Adipose tissue (tissue), 3 donors: ENCODE results near the gene OR10AD1. TPM values are rescaled to one million over a fixed set of nuclear protein-coding genes. Genes with fewer than 3 reads are reported as not detected.
"Not testable (repeated sequence)": the region's sequence is repeated elsewhere in the genome, so short reads cannot be mapped to it uniquely, and the experiment has no call there.

Source experiments
- H3K27ac ChIP-seq: one replicate; pipeline ENCODE4 v1.5.1; 2013; ENCODE audit warnings: low read depth, low read length
- WGBS, 3 donors: extraction: QIAGEN DNeasy Blood & Tissue Kit; methylation state at CpG; one replicate each; pipeline ENCODE4 v1.1.7; 2013; 5-methylcytosine and 5-hydroxymethylcytosine counted together
- polyA plus RNA-seq, 3 donors: library from polyadenylated mRNA; stranded (reverse); fragments of 200-250 nt; gene quantifications; one replicate each; pipeline ENCODE4 v1.2.3, GENCODE V29; 2013
- donor health status: healthy with polysubstance abuse.
- donor health status: Bipolar disorder and iron deficiency.
- donor health status: healthy.

Gene OR10AD1
- polyA plus RNA-seq, 3 donors, result not detected

DNA sequence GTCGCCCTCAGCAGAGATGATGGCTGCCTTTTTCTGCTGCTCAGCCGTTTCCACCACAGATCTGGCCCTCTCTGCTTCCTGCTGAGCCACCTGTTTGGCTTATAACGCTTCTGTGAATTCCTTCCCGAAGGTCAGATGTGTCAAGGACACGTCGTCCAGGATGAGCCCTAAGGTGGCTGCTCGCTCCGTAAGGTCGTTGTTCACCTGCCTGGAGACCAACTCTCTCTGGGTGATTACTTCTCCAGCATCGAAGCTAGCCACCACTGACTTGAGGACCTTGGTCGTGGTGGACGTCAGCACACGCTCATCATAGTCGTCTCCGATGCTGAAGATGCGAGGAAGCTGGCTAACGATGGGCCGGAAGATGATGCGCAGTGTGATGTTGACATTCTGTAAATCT, 34.1 kb downstream of the OR10AD1 start:
- no peak overlapping the region for H3K27ac ChIP-seq
- WGBS, 3 donors, result 83 to 90% (median 87%) methylated on average over 19 of the region's 19 CpGs

DNA sequence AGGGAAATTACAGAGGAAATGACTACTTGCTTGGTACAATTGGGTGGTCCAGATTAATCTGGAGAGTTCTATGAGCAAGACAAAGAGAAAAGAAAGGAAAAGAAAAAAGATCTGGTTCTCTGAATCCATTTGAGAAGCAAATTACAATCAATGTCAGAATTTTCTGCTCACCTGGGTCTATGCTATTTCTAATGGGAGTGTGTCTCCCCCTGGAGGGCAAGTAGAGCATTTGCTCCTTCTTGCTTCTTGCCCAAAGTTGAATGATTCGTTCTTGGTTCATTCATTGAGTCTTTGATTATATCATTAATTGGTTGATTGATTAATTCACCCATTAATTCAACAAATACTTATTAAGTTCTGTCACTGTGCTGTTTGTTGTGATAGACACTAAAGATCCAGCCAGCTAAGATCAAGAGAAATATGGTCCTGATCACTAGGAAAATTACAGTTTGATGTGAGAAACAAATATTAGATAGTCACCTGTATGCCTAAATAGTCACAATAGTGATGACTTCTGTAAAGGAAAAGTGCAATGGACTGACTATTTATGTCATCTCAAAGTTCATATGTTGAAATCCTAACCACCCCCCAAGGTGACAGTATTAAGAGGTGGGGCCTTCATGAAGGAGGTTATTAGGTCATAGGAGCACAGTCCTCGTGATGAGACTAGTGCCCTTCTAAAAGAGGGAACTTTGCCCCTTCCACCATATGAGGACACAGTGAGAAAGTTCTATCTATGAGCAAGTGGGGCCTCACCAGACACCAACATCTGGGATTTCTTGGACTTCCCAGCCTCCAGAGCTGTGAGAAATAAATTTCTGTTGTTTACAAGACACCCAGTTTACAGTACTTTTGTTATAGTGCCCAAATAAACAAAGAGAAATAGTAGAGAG, 37.8 kb downstream of the OR10AD1 start:
- no peak overlapping the region for H3K27ac ChIP-seq
- 19 to 27% (median 21%) methylated on average over 2 of the region's 2 CpGs for WGBS, 3 donors

DNA sequence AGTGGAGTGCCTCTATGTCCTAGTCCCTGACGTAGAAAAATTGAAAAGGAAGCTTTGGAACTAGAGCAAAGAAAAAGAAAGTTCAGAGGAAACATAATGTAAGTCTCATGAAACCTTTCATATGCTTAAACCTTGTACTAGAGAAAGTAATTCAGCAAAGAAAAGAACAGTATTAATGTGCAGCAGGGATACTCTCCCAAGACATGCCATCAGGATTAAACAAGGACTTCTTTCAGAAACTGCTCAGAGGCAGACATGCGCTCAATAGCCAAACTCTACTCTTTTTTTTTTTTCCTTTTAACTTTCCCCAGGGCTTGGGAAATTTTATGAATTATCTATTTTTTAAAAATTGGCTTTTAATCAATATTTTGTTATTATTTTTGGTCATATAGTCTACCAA, 38.6 kb downstream of the OR10AD1 start:
- 73 to 80% (median 73%) methylated on average over 2 of the region's 2 CpGs for WGBS, 3 donors

GRCh38 chr12:48163150-48163747, 39.8 kb downstream of the OR10AD1 start:
- H3K27ac ChIP-seq, result no peak overlapping the region
- WGBS, 3 donors, result 42 to 70% (median 56%) methylated on average over 5 of the region's 5 CpGs

More for the DNA sequence above, 38.6 kb downstream of the OR10AD1 start:
- H3K27ac ChIP-seq, result no peak overlapping the region

- WGBS, 3 donors, result 45 to 52% (median 50%) methylated on average over 2 of the region's 2 CpGs
- no peak overlapping the region for H3K27ac ChIP-seq
These were observed 42.3 kb downstream of the OR10AD1 start for GRCh38 chr12:48160807-48161206.

- 63 to 86% (median 70%) methylated on average over 5 of the region's 5 CpGs for WGBS, 3 donors
- H3K27ac ChIP-seq, result no peak overlapping the region
These were observed 43.0 kb downstream of the OR10AD1 start for GRCh38 chr12:48160046-48160445.

GRCh38 chr12:48157889-48158370, 45.2 kb downstream of the OR10AD1 start:
- H3K27ac ChIP-seq, result no peak overlapping the region
- 61 to 64% (median 61%) methylated on average over 3 of the region's 3 CpGs for WGBS, 3 donors

DNA sequence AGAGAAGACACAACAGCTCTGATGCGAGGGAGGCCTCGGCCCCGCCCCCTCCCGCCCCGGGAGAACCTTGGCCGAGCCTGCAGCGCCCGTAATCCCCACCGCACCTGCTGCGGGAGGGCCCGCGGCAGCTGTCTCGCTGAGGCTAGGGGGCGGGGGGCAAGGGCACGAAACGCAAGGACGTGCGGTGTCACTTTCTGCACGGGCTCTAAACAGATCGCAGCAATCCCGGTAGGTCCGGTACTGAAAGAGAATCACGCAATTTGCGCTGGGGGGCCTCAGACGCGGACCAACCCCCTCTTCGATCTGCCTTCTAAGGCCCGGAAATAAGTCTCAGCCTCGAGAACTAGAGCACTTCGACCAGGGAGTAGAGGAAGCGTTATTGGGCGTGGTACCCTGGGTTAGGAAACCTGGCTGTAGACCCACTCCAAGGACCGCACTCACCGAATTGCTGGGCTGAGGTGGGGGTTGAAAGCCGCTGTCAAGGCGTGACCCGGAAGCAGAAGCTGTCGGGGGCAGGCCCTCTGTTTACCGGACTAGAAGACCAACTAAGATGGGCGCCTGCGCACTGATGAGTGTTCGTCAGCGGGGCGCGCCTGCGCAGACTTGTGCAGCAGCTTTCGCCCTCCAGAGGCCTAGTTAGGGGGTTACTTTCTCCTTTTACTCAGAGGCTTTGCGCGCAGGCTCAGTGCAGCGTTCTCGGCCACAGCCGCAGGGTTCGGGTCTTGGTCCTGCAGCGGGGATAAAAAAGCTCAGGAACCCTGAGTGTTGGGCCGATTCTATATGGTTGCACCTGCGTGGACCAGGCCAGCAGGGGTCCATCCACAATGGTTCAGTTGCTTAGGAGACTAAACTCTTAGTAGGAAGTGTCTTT, 45.8 kb downstream of the OR10AD1 start, which contains the start of gene ASB8:
Gene ASB8 (minus strand): TSS at position 498 of the 871 bp plus-strand sequence. CDS start 4,019 bp downstream, outside the sequence.
- WGBS, 3 donors, result 0 to 1% (median 1%) methylated on average over 56 of the region's 56 CpGs
- H3K27ac ChIP-seq, result no peak within 1 kb of the TSS

GRCh38 chr12:48156652-48157017, 46.5 kb downstream of the OR10AD1 start:
- H3K27ac ChIP-seq, result no peak overlapping the region
- 24 to 27% (median 26%) methylated on average over 8 of the region's 8 CpGs for WGBS, 3 donors

- WGBS, 3 donors, result 95 to 99% (median 97%) methylated on average over 5 of the region's 5 CpGs
- H3K27ac ChIP-seq, result not testable (repeated sequence)
These were observed 47.3 kb downstream of the OR10AD1 start for GRCh38 chr12:48155786-48156185.

Other genes starting within 250 kb of the OR10AD1 start
- 10 to 100 TPM; 21.9 to 52.5 (median 37.9) TPM for gene TMEM106C, start 239.7 kb downstream of the OR10AD1 start, polyA plus RNA-seq
- 1 to 10 TPM in 1 of 3 donors, under 1 TPM in 1, not detected in 1; 0.07 to 1.1 TPM for gene COL2A1, start 198.8 kb downstream of the OR10AD1 start, polyA plus RNA-seq
- 1 to 10 TPM; 2.5 to 4.4 (median 3.9) TPM for gene SENP1, start 97.2 kb downstream of the OR10AD1 start, polyA plus RNA-seq
- 10 to 100 TPM in 2 of 3 donors, 1 to 10 TPM in 1; 9.2 to 28.9 (median 19.1) TPM for gene PFKM, start 83.9 kb downstream of the OR10AD1 start, polyA plus RNA-seq
- gene ASB8, start 45.8 kb downstream of the OR10AD1 start, polyA plus RNA-seq, result 10 to 100 TPM; 15.5 to 18.2 (median 18.0) TPM
- 1 to 10 TPM in 1 of 3 donors, under 1 TPM in 2; 0.22 to 1.1 (median 0.25) TPM for gene CCDC184, start 19.6 kb downstream of the OR10AD1 start, polyA plus RNA-seq
- 1 to 10 TPM; 6.8 to 9.9 (median 8.1) TPM for gene ZNF641, start 147.6 kb upstream of the OR10AD1 start, polyA plus RNA-seq